HG02970 (cell line): ENCODE results near the gene HECW1.
"Not testable (repeated sequence)": the region's sequence is repeated elsewhere in the genome, so short reads cannot be mapped to it uniquely, and the experiment has no call there.

Experiments
- ATAC-seq: cut with Tn5 transposase; IDR thresholded peaks from one replicate; pipeline ENCODE4 v1.9.1; 2021; ENCODE audit warnings: mild to moderate bottlenecking, moderate library complexity, moderate number of reproducible peaks; ENCODE audit not compliant: unreplicated experiment, low FRiP score

Gene HECW1

DNA sequence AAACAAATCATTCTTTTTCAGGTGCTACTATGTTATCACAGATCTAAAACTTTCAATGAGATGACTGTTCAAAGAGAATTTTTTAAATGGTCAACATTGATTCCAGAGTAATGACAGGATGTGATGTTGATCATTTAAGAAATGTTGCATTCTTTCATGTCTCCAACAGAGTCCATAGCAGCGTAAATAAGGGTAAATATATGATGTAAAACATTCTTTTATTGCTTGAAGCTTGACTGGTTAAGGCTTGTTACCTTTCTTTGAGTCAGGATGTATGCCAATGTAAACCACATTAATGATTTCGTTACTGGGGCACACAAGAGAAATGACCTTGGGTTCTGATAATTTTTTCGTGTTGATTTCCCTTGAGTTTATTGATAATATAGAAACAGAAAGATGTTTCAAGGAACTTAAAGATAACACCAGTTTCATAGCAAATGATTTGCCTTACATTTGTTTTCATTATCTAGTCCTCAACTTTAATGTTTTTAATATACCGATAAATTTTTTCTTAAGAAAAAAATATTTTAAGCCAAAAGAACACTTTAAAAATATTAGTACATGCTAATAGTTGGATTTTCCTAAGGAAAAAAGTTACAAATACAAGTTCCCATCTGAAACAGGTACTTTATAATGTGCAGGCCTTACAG is 473.9 kb downstream of the HECW1 start:
- no peak for ATAC-seq

DNA sequence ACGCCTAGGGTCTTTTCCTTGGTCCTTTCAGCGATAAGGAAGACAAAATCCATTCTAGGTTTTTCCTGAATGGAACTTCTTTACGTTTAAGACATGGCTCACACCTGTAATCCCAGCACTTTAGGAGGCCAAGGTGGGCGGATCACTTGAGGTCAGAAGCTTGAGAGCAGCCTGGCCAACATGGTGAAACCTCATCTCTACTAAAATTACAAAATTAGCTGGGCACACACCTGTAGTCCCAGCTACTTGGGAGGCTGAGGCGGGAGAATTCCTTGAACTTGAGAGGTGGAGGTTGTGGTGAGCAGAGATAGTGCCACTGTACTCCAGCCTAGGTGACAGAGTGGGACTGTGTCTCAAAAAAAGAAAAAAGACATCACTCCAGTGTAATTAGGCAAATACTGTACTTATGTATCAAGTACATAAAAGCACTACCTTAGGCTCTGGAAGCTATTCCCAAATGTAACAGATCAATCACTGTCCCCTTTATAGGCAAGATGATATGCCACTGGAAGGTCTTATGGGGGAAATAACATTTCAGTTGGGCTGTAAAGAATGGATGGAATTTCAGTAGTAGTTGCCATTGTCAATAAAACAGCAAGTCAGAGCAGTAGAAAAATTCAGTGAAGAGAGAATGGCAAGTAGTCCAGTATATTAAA is 476.2 kb downstream of the HECW1 start:
- no peak for ATAC-seq

DNA sequence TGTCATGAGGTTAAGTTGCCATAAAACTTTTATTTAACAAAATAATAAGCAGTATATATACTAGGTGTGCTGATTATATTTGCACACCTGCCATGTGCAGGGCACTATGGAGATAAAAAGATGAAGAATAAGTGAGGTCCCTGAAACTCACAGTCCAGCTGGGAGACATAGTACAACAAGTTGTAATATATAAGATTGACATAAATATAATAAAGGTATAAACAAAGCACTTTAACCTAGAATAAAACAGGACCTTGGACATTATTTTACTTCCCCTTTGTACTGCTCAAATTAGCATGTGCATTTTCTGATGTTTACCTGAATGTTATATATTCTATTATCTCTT is 476.7 kb downstream of the HECW1 start:
- ATAC-seq = no peak

DNA sequence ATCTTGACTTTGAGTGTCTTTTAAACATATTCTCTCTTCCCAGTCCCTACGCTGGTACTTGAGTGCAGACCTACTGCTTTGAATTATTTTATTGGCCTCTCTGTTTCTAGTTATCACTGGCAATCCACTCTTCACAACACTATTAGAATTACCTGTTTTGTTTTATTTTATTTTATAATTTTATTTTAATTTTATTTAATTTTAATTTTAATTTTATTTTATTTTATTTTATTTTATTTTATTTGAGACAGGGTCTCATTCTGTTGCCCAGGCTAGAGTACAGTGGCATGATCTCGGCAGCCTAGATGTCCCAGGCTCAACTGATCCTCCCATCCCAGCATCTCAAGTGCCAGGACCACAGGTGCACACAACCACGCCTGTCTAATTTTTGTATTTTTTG is 477.3 kb downstream of the HECW1 start:
- ATAC-seq = no peak

DNA sequence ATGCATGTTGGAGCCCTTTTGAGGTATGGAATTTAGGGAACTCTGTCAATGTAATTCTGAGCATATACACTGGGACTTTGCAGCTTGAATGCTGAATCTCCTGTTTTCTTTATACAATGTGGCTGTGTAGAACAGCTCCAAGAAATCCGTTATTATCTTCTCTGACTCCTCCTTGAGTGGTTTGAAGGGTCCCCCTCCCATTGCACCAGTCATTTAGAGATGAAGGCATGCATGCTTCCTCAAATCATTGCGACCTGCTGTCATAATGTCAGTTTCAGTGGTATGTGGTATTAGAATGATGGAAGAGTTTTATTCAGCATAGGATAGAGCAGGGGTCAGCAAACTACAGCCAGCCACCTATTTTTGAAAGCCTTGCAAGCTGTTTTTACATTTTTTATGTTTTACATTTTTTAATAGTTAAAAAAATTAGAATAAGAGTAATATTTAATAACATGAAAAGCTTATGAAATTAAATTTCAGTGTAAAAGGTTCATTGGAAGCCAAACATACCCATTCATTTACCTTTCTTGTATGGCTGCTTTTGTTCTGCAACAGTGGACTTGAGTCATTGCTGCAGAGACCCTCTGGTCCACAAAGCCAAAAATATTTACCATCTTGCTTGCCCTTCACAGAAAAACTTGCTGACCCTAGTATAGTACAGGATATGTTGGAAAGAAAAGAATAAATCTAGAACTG is 478.6 kb downstream of the HECW1 start:
- ATAC-seq = peak; percentile 45

DNA sequence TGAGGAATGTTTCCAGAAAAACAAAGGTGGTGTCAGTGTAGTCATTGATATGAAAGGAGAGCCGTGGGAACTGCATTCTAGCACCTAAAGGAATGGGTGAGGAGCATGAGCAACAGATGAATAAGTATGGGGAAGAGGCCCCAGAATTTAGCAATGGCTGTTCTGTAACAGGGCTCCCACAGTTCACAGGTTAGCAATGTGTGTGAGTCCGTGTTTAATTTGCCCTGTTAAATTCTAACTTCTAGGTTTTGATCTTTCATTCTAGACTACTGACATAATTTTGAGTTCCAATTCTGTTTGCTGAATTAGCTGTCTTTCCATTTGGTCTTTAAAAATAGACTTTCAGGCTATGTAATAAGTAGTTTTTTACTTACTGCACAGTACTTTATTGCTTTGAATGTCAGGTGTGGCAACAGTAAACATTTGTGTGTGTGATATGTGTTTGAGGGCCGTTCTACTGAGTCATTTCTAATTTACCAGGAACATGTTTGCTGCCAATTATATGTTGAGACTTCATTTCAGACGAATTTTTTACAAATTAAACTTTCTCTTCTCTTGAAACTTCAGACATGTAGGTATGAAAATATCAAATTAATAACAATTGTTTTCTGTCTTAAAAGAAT is 479.2 kb downstream of the HECW1 start:
- ATAC-seq = no peak

DNA sequence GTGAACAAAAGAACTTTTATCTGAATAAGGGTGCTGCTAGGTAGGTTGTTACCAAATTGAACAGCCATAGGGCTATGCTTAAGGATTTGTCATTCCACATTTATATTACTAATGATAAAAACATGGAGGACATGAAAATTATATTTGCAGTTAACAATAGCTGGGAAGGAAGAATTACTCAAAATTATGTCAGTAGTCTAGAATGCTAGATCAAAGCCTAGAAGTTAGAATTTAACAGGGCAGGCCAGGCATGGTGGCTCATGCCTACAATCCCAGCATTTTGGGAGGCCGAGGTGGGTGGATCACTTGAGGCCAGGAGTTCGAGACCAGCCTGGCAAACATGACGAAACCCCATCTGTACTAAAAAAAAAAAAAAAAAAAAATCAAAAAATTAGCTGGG is 479.9 kb downstream of the HECW1 start:
- ATAC-seq = no peak

DNA sequence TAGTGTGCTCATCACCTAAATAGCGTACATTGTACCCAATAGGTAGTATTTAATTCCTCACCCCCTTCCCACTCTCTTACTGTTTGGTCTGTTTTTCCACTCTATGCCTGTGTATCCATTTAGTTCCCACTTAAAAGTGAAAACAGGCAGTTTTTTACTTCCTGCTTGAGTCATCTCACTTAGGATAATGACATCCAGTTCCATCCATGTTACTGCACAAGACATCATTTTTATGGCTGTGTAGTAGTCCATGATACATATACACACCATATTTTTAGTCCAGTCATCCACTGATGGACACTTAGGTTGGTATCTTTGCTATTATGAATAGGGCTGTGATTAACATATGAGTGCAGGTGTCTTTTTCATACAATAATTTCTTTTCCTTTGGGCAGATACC is 480.6 kb downstream of the HECW1 start:
- ATAC-seq = no peak

DNA sequence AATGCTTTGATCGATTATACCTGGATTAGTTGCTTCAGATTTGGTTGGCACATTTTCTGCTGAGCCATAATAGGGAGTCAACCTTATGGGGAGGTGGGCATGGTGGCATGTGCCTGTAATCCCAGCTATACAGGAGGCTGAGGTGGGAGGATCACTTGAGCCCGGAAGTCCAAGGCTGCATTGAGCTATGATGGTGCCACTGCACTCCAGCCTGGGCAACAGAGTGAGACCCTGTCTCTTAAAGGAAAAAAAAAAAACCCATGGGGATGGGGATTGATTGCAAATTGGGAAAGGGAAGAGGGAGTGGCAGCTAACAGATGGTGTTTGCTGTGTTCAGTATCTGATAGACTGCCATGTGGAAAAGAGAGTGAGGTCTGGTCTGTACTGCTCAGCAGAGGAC is 481.6 kb downstream of the HECW1 start:
- ATAC-seq = no peak

DNA sequence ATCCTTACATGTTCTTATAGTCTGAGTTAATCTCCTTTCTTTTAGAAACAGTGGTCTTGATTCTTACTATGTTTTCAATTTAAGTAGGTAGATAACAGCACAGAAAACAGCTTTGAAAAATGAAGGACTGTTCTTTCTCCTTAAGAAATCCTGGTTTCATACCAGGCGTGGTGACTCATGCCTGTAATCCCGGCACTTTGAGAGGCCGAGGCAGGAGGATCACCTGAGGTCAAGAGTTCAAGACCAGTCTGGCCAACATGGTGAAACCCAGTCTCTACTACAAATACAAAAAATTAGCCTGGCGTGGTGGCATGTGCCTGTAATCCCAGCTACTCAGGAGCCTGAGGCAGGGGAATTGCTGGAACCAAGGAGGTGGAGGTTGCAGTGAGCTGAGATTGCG is 484.0 kb downstream of the HECW1 start:
- not testable (repeated sequence) for ATAC-seq

DNA sequence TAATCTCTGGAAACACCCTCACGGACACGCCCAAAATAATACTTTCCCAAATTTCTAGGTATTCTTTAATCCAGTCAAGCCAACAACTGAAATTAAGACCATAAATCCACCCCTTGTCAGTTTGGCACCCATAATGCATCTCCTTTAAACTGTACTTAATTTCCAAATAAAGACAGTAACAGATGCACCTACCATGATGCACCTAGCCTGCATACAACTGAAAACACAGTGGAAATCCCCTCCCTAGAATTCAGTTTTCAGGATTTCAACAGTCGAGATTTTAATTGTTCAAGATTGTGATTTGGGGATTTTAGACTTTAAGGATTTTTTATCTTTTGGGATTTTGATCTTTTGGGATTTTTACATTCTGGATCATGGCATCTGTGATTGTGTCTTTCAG is 487.6 kb downstream of the HECW1 start:
- ATAC-seq = no peak

DNA sequence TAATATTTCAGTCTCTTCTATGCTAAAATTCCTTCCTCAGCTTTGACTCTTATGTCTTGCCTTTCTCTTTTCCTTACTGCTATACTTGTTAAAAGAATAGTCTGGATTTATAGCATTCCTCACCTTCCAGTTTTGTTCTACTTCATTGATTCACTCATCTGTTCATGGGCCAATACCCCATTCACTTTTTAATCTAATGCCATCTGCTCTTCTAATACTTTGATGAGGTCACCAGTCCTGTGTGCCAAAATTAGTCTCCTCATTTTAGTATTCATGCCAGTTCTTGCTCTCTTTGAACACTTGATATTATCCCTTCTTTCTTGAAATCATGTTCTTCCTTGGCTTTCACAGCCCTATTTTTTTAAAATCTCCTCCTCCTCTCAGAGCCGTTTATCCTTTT is 489.8 kb downstream of the HECW1 start:
- ATAC-seq = no peak

DNA sequence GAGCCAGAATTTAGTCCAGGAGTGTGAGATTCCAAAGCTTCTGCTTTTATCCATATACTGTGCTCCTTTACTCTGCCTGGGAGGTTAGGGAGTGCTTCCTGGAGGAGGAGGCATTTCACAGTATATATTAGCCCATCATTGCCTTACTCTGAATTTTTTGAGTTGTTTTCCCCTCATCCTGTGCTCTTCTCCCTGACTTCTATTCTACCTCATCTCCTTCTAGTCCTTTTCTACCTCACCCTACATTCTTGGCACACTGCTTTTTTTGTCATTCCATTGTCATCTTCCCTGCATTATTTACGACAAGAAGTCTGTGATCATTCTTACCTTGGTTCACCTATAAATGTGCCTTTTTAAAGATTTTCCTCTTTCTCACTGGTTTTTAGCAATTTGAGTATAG is 491.8 kb downstream of the HECW1 start:
- no peak for ATAC-seq

DNA sequence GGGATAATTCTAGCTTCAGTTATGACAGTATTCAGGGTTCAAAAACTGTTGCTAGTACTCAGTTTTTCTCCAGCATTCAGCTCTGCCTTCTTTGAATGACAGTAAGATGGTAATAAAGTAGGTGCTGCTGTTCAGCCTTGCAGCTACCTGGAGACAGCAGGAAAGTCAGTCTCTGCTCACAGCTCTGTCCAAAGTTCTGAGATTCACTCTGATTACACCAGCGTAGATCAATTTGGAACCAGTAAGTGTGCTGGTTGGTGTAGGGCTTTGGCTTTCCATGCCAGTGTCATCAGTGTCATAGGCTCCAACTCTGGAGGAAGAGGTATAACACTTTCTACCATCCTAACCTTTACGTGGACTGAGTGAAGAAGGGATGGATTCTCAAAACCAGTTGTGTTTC is 496.6 kb downstream of the HECW1 start:
- no peak for ATAC-seq

DNA sequence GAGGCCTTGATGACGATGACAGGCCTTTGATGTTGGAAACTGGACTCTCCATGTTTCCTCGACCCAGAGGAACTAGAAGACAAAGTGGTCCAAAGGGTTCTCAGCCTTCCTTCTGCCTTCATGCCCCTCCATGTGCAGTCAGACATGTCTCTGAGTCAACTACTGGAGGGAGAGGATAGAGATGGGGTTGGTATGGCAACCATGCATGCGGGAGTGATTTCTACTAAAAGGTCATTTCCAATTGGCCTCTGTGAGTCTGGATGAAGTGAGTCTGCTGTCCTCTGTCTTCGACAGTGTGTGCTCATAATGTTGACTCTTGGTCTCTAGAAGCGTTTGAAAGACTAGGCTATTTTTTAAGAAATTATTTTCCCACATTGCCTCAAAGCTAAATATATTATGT is 499.7 kb downstream of the HECW1 start:
- ATAC-seq = no peak

DNA sequence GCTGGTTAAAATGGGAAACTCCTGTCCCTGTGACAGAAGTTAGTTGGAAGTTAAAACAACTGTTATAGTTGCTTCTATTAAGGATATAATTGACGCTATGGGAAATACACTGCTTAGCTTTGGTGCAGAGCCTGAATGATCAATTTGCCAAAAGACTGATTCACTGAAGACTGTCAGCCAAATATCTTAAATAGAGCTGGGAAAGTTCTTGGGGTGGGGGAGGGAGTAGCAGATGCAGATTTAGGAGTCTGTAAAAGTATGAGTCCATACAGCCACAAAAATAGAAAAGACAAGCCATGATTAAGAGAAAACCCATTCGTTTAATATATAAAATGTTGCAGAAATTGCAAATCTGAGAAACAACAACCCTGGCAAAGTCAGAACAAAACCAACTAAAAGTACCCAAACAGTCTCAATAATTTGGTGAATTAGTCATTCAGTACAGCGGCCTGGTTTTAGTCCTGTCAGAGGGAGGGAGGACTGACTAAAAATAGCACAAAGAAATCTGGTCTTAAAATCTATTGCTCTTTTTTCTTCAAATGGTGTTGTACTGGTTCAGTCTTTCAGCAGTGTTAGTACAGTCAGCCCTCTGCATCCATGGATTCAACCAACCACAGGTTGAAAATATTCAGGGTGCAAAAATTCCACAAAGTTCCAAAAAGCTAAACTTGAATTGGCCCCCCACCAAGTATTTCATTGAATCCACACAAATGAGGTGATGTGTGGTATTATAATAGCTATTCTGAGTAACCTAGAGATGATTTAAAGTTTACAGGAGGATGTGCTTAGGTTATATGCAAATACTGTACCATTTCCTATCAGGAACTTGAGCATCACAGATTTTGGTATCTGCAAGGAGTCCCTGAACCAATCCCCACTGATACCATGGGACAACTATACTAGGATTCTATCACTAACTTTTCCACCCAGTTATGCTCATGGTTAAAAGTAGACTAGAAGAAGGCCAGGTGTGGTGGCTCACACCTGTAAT is 500.4 kb downstream of the HECW1 start:
- ATAC-seq = no peak
